GM18526 (cell line): ENCODE data around the gene ST7.

Experiments
- POLR2A ChIP-seq: IDR thresholded peaks from 3 replicates; pipeline ENCODE4 v1.6.1; 2011; ENCODE audit not compliant: insufficient read length; ENCODE audit errors: extremely low read depth

ST7 gene

DNA sequence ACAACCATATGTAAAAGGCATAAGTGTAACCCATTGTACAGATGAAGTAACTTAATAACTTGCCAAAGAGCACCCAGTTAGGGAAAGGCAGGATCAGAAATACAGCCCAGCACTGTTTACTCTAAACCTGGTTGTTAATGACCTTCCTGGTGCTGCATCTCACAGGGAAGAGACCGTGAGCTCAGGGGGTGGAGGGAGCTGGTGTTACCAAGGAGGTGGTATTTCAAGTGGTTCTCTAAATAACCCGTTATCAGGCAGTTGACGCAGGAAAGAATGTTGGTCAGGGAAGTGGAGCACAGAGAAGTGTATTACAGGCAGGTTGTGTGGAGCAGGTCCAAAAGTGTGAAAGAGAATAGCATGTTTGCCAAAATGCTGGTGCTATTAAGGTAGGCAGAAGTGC lies 4.4 kb upstream of the ST7 start:
- no peak for TF ChIP-seq POLR2A

DNA sequence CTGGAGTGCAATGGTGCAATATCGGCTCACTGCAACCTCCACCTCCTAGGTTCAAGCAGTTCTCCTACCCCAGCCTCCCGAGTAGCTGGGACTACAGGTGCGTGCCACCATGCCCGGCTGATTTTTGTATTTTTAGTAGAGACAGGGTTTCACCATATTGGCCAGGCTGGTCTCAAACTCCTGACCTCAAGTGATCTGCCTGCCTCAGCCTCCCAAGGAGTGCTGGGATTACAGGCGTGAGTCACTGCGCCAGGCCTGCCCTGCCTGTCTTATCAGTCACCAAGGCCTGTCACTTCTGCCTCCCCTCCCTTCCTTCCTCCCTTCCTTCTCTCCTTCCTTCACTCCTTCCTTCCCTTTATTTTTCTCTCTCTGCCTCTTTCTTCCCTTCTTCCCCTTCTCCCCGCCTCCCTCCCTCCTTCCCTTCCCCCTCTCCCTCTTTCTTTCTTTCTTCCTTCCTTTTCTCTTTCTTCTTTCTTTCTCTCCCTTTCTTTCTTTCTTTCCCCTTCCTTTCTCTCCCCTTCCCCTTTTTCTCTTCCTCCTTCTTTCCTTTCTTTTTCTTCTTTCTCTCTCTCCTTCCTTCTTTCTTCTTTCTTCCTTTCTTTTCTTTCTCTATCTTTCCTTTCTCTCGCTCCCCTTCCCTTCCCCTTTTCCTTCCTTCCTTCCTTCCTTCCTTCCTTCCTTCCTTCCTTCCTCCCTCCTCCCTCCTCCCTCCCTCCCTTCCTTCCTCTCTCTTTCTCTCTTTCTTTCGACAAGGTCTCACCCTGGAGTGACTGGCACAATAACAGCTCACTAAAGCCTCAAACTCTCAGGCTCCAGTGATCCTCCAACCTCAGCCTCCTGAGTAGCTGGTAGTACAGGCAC lies 3.1 kb upstream of the ST7 start:
- TF ChIP-seq POLR2A: no peak

DNA sequence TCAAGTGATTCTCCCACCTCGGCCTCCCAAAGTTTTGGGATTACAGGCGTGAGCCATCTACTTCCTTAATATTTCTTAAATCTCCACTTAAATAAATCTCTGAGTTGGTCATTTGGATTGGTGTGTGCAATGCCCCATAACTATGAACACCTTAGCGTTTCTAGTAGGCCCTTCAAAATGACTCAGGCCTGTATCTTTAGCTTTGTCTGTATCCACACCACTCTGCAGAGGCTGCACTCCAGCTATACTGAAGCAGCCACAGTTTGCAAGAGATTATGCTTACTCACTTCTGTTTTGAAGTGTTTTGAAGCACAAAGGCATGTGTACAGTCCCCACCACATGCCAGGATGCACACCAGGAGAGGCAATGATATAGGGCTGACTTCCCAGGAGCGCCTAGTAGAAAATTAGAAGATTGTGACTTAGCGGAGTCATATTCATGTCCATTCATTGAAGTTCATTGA lies 2.4 kb upstream of the ST7 start:
- TF ChIP-seq POLR2A: no peak

DNA sequence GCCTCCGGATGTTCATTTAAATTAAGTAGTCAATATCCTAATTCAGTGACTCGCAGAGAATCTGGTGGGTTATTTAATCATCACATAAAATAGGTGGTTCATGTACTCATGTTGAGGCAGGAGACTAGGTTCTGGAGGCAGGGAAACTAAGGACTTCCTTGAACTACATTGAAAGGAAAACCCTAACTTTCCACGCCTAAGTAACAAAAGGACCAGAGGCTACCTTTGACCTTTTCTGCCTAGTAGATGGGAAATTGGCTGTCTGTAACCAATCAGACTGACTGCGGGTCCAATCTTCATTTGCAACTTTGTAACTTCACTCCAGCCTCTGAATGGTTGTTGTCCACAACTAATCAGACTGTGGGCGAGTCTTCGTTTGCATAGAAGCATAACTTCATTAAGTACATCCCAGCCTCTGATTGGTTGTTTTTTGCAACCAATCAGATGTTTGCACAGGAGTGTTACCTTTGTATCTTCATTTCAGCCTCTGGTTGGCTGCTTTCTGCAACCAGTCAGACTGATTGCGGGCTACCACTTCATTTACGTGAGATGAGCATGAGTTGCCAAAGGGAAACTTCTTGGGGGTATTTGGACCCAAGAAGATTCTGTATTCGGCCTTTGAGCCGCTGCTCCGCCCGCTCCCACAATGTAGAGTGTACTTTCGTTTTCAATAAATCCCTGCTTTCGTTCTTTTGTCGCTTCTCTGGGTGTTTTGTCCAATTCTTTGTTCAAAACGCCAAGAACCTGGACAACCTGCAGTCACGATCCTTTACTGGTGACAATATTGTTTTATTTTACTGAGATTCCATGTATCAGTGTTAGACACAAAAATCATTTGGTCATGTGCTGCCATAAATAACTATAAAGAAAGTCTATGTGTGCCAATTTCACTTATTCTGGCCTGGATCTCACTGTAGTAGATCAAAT lies 1.7 kb upstream of the ST7 start:
- TF ChIP-seq POLR2A: no peak

DNA sequence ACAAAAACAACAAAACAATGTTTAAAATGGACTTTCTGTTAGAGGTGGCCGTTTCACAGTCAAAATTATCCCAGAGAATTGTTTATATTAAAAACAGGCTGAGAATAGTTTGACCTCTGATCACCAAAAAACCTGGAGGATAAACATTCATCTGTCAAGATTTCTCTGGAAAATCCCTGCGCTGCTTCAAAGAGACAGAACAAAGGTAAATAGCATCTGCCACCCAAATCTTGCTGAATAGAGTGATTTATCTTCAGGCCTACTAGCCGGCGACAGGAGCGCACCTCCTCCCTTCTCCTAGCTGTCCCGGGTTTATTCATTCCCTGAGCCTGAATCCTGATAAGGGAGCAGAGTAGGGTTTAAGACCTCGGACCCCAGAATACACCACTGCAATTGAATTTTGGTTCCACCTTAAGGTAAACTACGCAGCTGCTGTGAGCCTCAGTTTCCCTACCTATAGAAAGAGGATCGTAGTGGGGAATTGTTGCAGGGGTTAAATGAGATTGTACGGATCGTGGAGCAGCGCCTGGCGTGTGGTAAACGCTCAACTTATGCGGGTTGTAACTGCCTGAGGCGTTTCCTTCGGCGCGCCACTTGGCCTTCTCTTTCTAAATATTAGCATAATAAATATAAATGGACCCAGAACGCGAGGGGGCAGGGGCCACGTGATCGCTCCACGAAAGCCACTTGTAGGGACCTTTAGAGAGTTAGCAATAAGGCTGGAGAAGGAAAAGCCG lies 498 bp upstream of the ST7 start:
- TF ChIP-seq POLR2A: no peak

DNA sequence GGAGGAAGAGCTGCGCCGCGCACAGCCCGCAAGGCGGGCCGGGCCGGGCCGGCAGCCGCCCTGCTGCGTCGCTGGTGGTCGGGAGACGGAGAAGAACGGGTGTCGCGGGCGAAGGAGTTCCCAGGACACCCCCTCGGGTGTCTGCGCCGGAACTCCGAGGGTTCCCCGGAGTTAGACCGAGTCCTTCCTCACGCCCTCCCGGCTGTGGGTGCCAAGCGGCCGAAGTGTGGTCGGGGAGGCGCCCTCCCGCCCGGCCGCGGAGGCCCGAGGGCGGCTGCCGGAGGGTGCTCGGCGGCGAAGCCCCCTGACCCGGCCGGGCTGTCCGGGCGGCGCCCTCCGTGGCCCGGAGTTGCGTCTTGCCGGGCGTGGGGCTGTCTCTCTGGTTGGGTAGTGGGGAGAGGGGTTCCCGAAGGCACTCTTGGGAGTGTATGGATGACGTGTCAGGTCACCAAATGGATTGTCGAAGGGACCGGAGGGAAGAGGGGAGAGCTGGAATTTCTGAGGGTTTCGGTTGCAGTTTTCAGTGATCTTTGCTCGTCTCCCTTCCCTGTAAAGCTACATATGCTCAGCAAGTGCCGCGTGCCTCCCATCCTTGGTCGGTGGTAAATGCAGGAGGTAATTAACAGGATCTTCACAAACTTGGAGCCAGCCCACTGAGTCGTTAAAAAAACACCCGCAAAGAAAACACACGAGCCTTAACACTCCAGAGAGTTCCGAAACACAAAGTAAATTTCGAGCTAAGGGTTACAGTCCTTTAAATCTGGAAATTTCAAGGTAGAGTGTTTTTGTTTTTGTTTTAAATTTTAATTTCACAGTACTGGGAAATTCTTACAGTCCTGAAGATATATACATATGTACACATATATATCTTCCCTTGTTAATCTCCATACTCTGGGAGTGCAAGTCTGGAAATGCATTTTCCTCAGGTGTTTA lies 871 bp downstream of the ST7 start:
- TF ChIP-seq POLR2A: no peak

DNA sequence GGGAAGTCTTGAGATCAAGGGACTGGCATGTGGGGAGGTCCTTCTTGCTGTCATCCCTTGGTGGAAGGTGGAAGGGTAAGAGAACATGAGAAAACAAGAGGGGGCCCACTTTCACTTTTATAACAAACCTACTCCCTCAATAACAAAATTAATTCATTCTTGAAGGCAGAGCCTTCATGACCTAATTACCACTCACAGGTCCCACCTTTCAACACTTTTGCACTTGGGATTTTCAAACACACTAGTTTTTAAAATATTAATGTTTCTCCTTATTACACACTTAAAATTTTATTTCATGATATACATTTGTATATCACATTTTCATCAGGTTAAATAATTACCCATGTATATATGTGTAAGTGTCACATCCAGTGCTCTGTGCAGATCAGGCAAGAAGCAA lies 2.0 kb downstream of the ST7 start:
- no peak for TF ChIP-seq POLR2A

DNA sequence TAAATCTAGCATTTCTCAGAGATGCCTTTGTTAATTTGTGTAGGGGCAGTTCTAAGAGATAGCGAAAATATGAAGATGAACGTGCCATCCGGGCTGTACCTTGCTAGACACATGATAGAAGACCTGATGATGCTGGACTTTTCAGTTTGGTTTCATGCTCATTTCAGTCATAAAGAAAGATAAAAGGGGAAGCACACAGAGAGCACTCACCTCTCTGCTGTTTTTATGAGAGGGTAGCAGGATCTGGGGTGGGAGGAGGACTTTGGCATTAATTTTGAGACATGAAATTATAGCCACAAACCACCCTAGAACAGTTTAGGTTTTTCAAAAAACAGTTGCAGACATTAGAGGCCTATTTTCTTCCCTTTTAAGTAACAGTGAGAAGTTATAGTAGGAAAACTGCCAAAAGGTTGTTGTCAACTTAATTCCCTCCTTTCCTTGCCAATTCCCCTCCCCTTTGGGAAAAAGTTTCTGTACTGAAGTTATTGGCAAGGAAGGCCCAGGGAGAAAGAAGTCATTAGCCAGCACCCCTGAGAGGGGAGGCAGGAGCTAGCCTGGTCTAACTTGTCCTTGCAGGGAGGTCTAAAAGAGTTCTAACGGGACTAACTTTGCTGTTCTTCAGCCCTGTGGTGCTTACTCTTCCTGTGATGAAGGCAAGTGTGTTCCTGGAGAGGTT lies 2.6 kb downstream of the ST7 start:
- TF ChIP-seq POLR2A: no peak

DNA sequence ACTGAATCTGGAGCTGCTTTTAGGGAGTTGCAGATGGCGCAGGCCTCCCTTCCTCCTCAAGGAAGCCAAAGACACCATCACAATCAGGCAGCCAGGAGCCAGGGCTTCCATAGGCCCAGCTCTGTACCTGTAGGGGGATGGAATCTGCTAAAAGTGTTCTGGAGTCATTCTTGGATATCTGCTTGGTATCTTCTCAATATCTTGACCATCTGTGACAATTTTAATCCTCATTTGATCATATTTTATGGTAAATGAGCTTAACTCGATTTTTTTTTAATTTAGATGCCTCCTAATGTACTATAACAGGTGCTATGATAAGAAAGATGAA lies 3.1 kb downstream of the ST7 start:
- TF ChIP-seq POLR2A: no peak

DNA sequence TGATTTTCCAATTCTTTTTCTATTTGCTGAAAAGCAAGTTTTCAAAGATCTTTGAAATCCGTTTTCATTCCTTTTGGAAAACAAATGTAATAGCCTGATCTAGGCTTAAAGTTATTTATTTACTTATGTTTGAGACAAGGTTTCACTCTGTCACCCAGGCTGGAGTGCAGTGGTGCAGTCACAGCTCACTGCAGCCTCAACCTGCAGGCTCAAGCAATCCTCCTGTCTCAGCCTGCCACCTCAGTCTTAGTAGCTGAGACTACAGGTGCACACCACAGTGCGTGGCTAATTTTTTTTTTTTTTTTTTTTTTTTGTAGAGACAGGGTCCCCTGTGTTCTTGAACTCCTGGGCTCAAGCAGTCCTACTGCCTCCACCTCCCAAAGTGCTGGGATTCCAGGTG lies 4.6 kb downstream of the ST7 start:
- no peak for TF ChIP-seq POLR2A

DNA sequence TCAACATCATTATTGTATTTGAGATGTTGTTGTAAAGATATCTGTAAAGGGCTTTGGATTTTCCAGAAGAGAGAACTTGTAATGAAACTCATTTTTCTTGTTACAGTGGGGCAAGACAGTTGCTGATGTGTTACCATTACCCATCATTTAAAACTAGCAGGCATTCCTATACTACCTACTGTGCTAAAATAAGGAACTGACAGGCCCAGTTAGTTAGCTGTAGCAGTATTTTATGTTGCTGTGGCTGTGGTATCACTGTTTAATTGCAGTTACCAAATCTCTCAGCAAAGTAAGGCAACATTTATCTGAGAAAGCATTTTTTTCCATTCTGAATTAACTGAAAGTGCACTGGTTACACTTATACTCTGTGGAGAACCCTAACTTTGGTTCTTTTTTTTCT lies 9.9 kb downstream of the ST7 start:
- no peak for TF ChIP-seq POLR2A

DNA sequence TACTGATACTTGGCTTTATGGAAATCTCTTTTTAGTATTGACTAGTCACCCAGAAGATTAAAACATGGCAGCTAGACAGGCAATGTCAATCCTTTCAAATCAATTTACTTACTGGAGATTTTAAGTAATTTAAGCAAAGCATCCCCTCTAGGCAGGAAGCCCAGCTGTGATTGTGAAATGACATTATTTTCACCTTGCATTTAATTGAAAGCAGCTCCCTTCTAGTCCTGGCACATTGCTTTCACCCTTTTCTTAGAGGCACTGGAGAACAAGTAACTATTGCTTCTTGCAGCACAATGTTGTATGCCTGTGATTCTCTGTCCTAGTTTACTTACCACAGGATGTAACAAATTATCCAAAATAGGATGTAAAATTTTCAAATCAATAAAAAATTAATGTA lies 13.3 kb downstream of the ST7 start:
- no peak for TF ChIP-seq POLR2A

DNA sequence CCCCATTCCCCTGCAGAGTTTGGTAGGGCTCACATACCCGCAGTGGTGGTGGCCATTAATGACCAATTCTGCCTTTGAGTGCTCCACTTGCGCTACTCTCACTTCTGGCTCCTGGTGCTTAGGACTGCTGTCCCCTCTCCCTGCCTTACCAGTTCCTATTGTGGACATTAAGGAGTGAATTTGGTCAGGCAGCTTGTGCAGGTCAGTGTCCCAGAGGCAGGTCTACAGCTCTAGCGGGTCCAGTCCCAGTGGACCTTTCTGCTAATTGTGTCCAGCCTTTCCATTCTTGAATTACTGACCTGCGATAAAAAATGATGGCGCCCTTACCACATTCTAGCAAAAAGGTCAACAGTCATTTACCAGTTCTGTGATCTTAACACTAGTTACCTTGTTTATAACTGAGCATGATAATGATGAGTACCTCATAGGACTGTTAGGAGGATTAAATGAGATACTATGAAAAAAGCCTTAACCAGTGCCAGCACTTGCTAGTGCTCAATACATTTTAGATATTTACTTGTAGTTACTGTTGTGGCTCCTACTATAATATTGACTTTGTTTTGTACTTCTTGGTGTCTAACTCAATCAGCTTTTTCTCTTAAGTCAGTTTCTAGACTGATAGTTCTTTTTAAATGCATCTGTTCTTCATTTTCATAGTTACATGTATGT lies 14.1 kb downstream of the ST7 start:
- TF ChIP-seq POLR2A: no peak
